ENCODE data around the gene HOXA9.

GRCh38 chr7:27148031-27148755 is 17.1 kb downstream of the HOXA9 start:
- TF ChIP-seq CTCF (IDR thresholded peaks at IDR 0.05) (no peak), POLR2A (IDR thresholded peaks at IDR 0.05) (peak; percentile 55)

Measured in Peyer's patch (tissue), 4 donors.